HFF-Myc (cell line): ENCODE data around the gene APMAP.
"Not testable (repeated sequence)": the region's sequence is repeated elsewhere in the genome, so short reads cannot be mapped to it uniquely, and the experiment has no call there.

Source experiments
- DNase-seq: peaks from one replicate; pipeline ENCODE4 v3.0.0-alpha.2; 2011; ENCODE audit warnings: low read depth; ENCODE audit errors: extremely low read depth
- H3K4me3 ChIP-seq: replicated peaks from 2 replicates; pipeline ENCODE4 v1.5.1; 2011; ENCODE audit warnings: low read depth, mild to moderate bottlenecking, control low read depth, low read length
- CTCF ChIP-seq: IDR thresholded peaks from 2 replicates; pipeline ENCODE4 v1.5.1; 2012; ENCODE audit warnings: mild to moderate bottlenecking, low read depth, low read length, control low read depth; ENCODE audit errors: missing control alignments

The APMAP gene

GRCh38 chr20:24933266-24933908 is 59.2 kb downstream of the APMAP start:
- no peak overlapping the region for H3K4me3 ChIP-seq
- no peak for TF ChIP-seq CTCF

GRCh38 chr20:24931893-24932292 is 60.7 kb downstream of the APMAP start:
- not testable (repeated sequence) for H3K4me3 ChIP-seq, DNase-seq

More at GRCh38 chr20:24933266-24933908, 59.2 kb downstream of the APMAP start:
- DNase-seq = no peak

- not testable (repeated sequence) for DNase-seq, H3K4me3 ChIP-seq
- TF ChIP-seq CTCF = peak; percentile 30
These were observed 61.5 kb downstream of the APMAP start for GRCh38 chr20:24930724-24931688.

- H3K4me3 ChIP-seq, DNase-seq: not testable (repeated sequence)
These were observed 62.5 kb downstream of the APMAP start for GRCh38 chr20:24929867-24930723.

- not testable (repeated sequence) for DNase-seq
These were observed 63.3 kb downstream of the APMAP start for GRCh38 chr20:24929259-24929658.

GRCh38 chr20:24920706-24921105 is 71.8 kb downstream of the APMAP start:
- H3K4me3 ChIP-seq, DNase-seq: not testable (repeated sequence)

More at GRCh38 chr20:24929259-24929658, 63.3 kb downstream of the APMAP start:
- H3K4me3 ChIP-seq = not testable (repeated sequence)

- DNase-seq, H3K4me3 ChIP-seq: not testable (repeated sequence)
These were observed 72.9 kb downstream of the APMAP start for GRCh38 chr20:24919665-24920064.

GRCh38 chr20:24918579-24919566 is 73.7 kb downstream of the APMAP start:
- no peak overlapping the region for H3K4me3 ChIP-seq
- no peak for DNase-seq
- TF ChIP-seq CTCF = no peak
